Inflammatory macrophage treated with lipopolysaccharide for 4 hours (primary cell): ENCODE measurements around the gene DPH7.
"Not testable (repeated sequence)": the region's sequence is repeated elsewhere in the genome, so short reads cannot be mapped to it uniquely, and the experiment has no call there.

Experiments used
- DNase-seq: peaks from one replicate; pipeline ENCODE4 v3.0.0-alpha.2; 2020

The DPH7 gene

DNA sequence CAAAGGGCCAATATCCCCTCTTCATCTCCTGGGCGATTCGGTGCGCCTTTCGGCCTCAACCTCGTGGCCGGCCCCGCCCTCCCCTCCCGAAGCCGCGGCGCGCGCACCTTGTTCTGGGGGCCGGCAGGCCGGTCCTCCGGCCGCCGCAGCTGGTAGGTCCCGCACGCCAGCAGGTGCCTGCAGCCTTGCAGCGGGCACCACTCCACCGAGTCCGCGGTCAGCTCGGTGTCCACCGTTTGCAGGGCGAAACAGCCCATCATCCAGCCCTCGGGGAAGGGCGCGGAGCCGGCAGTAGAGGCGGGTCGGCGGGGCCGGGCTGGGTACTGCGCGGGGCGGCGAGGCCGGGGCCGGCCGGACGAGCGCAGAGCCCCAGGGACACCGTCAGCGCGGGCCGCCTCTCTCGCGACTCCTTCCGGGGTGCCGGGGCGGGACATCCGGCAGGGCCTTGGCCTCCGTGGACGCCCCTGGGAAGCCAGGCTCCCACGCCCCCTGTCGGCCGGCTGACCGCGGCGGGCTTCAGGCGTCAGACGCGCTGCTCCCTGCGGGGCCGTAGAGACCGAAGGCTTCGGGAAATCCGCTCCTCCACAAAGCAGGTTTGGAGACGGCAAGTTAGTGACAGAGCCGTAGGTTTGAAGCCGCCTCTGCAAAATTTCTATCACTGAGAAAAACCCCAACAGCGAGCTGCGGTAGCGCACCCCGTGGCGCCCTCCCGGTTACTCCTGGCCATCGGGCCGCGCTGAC, at the start of gene DPH7:
Gene DPH7, minus strand, starts transcription at position 408 of the 741 bp plus-strand sequence. Its CDS starts 148 bp downstream, at position 260.
- peak; percentile 96 for DNase-seq

DNA sequence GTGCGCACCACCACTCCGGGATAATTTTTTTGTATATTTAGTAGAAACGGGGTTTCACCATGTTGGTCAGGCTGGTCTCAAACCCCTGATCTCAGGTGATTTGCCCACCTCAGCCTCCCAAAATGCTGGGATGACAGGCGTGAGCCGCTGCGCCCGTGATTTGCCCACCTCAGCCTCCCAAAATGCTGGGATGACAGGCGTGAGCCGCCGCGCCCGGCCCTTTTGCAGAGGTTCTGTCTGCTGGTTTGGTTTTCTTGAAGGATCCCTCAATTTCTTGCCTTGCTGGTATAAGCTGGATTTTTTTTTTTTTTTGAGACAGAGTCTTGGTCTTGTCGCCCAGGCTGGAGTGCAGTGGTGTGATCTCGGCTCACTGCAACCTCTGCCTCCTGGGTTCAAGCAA, 48.7 kb upstream of the DPH7 start:
- DNase-seq: not testable (repeated sequence)

DNA sequence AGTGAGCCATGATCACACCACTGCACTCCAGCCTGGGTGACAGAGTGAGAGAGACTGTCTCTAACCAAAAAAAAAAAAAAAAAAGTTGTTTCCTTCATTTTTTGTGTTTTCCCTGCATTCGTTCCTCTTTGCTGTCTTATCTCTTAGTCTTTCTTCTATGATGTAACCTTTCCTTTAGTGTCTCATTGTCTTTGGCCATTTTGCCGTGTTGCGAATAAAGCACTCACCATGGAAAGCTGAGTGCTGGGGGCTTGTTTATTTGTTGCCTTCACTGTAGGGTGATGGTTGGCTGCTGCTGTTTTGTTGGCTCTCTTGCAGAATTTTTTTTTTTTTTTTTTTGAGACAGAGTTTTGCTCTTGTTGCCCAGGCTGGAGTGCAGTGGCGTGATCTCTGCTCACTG, 47.7 kb upstream of the DPH7 start:
- peak; percentile 22 for DNase-seq

DNA sequence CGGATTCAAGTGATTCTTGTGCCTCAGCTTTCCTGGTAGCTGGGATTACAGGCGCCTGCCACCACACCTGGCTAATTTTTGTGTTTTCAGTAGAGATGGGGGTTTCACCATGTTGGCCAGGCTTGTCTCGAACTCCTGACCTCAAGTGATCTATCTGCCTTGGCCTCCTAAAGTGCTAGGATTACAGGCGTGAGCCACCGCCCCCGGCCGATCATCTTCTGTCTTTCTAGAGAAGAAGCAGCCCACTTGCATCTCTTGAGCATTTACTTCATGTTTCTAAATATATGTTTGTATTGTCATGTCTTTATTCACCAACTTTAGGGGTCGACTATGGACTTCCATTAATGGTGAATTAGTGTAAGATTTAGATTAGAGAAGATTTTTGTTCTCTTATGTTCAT, 43.5 kb upstream of the DPH7 start:
- DNase-seq: not testable (repeated sequence)

DNA sequence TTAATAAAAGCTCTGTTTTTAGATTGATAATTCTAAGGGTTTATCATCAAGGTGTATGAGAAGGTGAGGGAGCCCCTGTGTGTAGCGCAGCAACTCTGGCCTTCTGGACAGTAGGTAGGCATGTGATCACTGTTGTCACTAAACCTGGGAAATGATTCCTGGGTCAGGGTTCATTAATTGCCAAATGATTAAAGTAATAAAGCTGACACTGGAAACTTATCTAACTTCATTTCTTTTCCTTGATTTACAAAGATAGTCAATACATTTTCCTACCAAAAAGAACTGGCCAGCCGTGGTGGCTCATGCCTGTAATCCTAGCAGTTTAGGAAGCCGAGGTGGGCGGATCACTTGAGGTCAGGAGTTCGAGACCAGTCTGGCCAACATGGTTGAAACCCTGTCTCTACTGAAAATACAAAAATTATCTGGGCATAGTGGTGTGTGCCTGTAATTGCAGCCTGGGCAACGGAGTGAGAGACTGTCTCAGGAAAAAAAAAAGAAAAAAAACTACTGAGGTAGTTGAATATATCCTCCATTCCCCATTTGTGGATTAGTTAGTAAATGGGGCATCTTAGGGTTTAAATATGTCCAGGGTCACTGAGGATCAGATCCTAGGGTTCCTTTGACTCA, 42.5 kb upstream of the DPH7 start:
- peak; percentile 16 for DNase-seq

DNA sequence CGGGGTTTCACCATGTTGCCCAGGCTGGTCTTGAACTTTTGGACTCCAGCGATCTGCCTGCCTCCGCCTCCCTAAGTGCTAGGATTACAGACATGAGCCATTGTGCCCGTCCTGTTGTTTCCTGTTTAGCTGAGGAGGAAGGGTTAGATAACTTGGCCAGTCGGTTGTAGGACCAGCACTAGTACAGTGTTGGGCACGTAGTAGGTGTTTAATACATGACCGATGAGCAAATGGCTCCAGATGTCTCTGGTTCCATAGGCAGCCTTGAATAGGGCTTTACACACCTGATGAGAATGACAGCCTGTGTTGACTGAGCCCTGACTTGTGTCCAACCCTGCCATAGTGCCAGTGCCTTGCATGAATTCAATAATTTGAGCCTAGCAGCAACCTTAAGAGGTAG, 41.9 kb upstream of the DPH7 start:
- DNase-seq: no peak

DNA sequence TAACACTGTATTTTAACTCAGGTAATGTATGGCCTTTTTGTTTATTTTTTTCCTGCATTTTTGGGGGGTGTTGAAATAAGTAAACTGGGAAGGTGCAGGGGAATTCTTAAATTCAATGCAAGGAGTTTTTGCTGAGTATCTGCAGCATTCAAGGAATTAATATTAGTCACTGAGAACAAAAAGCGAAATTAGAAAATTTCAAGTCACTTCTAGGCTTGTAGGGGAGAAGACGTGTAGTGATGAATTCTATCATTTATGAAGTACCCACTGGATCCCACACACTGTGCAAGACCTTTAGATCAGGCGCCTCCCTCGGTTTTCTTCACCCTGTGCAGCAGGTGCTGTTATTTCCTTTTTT, 41.3 kb upstream of the DPH7 start:
- peak; percentile 18 for DNase-seq

DNA sequence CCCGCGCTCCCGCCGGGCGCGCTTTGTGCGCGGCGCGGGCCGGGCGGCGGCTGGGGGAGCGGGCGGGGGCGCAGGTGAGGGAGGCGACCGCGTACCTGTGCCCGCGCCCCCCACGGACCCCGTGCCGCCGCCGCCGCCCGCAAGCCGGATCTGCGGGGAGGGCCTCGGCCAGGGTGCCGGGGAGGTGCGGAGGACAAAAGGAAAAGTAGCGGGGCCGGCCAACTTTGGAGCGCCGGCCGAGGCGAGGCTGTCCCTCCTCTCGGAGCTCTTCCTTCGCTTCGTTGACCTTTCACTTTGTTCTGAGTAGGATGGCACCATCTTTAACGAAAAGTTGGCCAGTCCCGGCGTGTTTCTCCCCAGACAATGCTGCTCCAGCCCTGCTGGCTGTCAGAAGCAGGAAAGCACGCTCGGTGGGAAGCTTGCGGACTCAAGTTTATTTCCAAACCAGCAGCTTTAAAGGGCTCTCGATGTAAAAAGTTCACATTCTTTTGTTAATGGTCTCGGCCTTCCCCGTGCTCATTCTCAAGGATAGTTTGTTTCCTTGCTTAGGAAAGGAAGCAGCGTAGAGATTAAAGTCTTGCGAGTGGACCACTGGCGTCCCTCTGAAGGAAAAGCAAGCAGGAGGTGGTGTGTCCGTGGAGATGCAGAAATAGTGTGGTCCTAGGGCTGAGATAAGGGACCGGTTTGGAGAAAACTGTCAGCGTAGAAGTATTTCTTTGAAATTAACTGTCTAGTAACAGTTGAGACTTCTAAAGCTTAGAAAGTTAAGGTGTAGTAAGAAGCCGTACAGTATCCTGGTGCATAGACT, 40.7 kb upstream of the DPH7 start:
- DNase-seq: peak; percentile 57

DNA sequence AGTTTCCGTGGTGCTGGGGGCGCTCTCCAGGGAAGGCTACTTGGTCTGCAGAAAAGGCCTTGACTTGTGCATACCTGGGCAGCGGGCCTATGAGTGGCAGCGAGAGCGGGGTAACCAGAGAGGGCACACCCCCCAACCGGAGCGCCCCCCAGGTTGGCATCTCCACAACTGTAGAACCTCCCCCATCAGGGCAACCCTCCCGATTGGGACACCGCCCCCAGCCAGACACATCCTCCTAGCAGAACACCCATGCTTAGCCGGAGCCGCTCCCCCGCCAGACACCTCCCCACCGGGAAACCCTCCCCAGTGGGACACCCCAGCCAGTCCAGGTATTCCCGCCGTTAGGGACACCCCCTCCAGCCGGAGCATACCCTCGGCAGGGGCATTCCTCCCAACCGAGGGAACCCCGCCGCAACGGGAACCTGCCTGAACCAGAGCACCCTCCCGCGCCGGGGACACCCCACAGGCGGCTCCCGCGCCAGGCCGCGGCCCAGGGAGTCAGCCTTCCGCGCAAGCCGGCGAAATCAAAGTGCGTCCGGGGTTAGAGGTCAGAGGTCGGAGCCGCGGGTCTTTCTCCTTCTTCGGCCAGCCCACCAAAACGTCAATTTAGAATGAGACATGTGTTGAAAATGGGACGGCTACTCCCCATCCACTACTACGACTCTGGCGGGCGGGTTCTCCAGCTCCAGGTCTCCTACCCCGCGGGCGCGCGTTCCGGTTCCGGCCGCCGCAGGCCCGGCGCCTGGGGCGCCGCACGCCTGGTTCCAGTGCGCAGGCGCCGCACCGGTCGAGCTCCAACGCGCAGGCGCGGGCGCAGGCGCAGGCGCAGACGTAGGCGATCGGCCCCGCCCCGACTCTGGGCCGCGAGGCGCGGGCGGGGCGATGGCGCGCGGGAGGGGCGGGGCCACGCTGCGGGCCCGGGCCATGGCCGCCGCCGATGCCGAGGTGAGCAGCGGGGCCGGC, 39.7 kb upstream of the DPH7 start, which contains the start of gene EHMT1:
Gene EHMT1, plus strand, starts transcription at position 901 of the 963 bp plus-strand sequence. Its CDS starts 24 bp downstream, at position 925.
- DNase-seq: peak; percentile 90

DNA sequence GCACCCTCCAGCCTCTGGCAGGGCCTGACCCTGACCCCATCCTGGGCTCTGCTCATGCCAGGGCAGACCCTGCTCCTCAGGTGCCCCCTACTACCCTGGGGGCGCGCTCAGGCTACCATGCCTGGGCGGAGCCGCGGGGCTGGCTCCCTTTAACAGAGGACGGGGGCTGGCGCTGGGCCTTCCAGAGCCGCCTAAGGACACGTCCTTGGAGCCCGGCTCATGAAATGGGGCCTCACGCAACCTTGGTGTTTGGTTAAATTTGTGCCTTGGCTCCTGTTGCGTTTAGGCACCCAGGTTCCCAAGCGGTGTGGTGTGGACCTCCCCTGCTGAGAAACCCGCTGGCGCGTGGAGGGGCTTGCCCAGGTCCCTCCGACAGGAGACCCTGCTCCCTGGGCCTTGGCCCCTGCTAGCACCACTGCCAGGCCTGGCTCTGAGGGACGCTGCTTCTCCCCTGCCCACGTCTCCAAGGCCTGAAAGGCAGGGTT, 36.7 kb upstream of the DPH7 start:
- no peak for DNase-seq

DNA sequence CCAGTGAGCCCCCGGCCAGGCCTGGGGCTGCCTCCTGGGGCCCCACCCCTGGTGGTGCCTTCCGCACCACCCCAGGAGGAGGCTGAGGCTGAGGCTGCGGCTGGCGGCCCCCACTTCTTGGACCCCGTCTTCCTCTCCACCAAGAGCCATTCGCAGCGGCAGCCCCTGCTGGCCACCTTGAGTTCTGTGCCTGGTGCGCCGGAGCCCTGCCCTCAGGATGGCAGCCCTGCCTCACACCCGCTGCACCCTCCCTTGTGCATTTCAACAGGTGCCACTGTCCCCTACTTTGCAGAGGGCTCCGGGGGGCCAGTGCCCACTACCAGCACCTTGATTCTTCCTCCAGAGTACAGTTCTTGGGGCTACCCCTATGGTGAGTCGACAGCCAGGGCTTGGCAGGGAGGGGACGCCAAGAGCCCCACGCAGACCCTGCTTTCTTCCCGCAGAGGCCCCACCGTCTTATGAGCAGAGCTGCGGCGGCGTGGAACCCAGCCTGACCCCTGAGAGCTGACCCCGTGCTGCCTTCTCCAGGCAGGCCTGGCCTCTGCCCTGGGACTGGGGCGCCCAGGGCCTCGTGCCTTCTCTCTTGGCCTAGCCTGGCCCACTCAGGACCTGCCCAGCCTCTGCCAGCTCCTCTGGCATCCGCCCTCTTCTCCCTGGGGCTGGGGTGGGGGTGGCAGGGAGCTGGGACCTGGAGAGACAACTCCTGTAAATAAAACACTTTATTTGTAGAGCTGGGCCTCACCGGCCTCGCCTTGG, 36.1 kb upstream of the DPH7 start:
- no peak for DNase-seq

DNA sequence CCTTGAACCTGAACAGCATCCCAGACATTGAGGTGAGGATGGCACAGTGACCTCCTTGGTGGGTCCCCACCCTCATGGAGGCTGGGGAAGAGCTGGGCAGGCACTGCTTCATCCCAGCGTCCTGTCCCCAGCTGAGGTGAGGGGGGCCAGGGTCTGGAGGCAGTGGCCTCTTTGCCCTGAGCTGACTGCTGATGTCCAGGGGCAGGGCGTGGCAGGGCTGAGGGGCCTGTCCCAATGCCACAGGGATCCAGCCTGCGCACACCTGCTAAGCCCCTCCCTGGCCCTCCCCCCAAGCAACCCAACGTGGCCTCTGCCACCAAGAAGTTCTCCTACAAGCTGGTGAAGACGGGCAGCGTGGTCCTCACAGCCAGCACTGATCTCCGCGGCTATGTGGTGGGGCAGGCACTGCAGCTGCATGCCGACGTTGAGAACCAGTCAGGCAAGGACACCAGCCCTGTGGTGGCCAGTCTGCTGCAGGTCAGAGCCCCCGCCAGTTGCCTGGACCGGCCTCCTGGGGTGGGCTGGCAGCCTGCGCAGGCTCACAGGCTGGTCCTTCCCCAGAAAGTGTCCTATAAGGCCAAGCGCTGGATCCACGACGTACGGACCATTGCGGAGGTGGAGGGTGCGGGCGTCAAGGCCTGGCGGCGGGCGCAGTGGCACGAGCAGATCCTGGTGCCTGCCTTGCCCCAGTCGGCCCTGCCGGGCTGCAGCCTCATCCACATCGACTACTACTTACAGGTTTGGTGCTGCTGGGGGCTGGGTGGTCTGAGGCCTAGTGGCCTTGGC, 35.2 kb upstream of the DPH7 start:
- DNase-seq: no peak

DNA sequence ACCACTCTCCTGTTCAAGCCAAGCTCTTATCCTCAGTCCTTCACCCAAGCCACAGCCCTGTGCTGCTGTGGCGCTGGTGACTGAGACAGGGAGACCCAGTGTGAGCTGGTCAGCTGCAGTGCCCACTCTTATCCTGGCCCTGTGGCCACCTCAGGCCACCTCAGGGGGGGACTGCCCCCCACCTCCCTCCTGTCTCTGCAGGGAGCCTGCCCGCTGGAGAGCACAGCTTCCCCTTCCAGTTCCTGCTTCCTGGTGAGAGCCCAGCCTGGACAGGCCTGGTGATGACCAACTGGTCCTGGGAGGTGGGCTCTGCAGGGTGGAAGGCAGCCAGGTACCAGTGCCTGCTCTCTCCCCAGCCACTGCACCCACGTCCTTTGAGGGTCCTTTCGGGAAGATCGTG, 34.5 kb upstream of the DPH7 start:
- DNase-seq: no peak

DNA sequence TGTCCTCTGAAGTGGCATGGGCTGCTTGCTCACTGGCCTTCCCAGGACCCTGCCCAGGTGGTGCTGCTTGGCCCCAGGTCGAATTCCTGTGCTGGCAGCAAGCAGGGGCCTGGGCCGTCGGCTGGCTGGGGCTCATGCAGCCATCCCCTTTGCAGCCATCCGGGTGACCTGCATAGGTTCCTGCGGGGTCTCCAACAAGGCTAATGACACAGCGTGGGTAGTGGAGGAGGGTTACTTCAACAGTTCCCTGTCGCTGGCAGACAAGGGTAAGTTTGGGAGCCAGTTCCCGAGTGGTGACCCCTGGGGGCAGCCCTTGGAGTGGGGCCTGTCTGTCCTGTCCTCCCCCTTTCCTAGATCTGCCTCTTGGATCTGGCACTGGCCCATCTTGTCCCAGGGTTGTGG, 34.0 kb upstream of the DPH7 start:
- DNase-seq: no peak

DNA sequence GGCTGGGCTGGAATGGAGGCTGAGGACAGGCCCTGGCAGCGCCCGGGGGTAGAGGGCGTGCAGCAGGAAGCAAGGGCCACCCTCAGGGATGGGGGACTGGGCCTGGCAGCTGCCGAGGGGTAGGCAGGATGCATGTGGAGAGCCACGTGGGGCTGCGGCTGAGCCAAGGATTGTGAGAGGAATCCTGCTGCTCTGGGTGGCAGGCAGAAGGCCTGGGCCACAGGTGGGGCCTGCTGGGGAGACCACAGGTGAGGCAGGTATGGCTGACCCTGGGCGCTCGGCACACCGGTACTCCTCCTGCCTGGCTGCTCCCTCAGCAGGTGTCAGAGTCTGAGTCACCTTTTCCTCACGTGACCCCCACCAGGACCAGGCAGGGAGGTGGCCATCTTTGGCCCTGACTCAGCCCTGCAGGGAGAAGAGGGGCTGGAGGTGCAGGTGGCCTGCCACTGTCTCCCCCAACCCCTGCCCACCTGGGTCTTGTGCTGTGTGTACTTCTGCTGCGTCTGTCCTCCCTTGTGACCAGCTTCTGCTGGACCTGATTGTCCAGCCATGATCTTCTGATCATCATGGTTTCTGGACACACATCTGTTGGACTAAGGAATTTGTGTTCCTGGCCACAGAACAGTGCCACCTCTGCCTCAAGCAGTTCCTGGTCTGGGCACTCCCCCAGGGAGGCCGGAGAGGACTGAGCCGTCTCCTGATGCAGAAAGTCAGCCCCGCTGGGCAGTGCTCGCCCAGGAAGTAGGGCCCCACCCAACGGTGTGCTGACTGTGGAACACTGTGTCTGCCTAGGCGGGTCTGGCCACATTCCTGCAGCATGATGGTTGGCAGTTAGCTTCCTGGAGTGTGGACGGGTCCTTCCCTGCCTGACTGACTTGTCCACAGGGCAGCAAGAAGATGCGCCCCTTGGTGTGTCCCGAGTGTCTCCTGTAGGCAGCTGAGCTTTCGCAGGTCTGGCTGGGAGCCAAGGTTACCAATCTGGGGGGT, 33.2 kb upstream of the DPH7 start:
- DNase-seq: no peak

DNA sequence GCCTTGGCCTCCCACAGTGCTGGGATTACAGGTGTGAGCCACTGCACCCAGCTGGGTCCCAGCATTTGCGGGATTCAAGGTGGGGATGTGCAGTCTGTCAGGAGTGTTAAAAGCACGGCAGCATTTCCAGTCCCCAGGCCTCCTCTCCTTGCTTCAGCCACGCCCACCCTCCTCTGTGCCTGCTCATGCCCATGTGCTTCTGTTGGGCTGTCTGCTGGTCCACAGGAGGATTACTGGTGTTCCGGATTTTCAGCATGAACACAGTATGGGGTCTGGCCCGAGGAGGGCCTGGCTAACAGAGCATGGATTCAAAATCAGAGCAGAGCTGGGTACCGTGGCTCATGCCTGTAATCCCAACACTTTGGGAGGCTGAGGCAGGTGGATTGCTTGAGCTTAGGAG, 32.2 kb upstream of the DPH7 start:
- DNase-seq: no peak

DNA sequence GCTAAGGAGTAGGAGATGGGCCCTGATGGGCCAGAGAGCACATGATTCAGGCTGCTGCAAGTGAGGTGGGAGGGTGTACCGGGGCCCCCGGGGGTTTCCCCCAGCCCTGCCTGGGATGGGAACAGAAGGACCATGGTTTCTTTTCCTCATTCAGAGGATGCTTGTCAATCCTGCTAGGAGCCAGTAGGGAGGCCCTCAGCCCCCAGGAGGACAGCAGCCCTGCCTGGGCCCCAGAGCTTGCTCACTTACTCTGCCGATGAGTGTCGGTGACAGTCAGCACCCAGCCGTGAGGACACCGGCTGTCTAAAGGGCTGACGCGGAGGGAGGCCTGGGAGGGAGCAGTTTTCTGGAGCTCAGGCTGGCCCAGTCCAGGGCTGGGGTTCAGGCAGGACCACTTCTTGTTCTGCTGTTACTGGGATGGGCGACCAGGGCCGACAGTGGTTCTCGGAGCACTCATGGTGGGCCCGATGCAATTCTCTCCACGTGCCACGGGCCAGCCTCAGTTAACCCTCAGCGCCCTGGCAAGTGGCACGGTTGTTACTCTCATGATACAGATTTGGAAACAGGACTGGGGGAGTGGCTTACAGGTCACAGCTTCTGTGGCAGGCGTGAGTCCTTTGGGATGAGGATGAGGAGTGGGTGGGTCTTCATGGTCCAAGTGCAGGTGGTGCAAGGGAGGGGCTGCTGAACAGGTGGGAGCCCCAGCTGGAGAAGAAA, 28.6 kb upstream of the DPH7 start:
- peak; percentile 86 for DNase-seq

DNA sequence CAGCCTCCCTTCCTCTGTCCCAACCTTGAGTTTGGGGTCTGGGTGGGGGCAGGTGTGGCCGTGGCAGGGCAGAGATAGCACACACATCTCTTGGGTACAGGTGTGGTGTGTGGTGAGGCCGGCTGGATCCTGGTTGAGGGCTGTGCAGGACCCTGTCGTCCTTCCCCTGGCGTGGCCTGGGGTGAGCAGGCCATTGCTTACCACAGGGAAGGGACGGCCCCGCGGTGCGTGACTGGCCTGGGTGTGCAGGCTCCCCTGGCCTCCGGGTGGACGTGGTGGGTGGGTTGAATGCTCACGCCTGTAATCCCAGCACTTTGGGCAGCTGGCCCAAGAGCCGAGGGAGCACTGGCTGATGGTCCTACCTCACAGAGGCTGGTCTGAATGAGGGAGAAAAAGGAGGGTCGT, 28.0 kb upstream of the DPH7 start:
- DNase-seq: no peak
